NCI-H1436 (cell line): ENCODE measurements around the gene ALG2.

Source experiments
- DNase-seq: peaks from one replicate; lab custom pipeline; 2025; lab: John Stamatoyannopoulos, UW

The ALG2 gene

DNA sequence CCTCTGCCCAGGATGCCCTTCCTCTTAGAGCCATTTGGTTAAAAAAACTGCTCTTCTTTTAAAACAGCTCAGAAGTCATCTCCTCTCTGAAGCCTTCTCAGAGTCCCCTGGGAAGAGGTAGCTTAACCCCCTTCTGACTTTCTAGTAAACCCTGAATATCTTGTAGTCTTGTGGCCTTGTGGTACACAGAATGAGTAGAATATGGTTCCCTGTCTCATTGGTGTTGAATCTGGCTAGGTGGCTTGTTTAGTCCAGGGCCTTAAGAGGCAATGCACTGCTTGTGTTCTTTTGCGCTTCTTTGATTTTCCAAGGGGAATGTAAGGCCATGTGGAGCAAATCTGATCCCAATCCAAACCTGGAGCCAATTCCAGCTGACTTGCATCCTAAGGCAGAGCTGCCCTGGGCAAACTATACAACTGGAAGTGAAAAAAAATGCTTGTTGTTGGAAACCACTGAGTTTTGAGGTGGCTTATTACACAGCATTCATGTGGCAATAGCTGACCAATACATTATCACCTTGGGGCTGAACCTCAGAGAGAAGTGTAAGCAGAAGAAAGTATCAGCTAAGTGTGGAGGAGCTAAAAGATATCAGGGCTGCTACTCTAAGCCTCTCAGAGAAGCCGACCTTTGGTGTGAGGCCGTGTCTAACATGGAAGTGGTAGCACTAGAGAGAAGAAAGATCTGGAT is 31.0 kb downstream of the ALG2 start:
- DNase-seq: no peak

DNA sequence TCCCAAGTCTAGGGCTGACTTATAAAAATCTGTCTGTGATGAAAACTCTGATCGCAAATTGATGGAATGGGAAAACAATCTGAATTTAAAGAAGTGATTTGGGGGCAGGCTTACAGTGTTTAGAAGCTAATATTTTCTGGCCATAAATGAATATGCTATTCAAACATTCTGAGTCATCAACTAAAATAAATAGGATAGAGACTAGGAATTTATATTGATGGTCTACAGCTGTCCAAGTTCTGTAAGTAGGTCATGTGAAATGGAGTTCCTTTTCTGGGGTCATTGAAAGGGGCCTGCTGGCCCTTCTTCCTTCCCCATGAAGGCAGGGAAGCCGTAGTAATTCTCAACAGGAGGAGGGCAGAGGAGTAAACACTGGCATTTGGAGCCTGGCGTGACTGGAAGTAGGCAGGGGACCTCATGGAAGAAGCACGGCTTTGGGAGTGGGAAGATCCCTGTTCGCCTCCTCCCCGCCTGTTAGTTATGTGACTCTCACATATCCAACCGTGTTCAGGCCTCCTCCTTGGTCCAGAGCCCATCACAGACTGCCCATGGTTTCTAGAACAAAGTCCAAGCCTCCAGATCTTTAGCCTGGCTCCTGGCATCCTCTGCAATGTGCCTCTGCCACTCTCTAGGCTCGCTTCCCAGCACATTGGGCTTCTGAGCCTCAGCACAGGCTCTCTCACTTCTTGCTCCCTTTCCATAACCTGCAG is 31.7 kb downstream of the ALG2 start:
- DNase-seq: no peak

DNA sequence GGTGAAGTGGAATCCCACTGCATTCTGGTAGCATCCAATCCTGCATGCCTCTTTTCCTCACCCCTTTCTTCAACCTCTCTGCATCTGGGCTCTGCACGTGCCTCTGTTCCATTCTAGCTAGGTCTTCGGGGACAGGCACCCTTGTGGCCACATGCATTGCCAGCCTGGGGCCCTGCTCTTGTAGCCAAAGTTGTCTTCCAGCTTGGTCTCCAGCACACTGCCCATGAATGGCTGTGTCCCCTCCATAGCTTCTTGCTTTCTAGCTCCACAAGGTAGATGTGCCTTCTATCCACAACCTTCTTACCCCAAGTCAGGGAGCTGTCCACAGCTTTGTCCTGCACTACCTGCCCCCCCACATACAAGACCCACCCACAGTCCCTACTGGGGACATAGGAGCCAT is 32.6 kb downstream of the ALG2 start:
- no peak for DNase-seq

DNA sequence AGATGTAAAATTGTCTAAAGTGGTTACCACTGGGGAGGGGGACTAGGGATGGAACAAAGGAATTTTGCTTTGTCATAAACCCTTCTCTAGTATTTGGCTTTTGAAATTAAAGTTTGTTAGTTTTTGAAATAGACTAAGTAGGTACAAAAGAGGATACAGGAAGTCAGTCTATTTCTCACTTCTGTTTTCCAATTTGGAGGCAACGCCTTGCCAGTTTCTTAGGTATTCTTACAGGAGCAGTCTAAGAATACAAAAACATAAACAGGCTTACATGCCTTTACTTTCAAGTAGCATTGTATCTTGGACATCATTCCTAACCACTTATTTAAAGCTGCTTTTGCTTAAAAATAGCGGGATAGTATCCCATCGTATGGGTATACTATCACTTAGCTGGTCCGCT is 34.4 kb downstream of the ALG2 start:
- no peak for DNase-seq

DNA sequence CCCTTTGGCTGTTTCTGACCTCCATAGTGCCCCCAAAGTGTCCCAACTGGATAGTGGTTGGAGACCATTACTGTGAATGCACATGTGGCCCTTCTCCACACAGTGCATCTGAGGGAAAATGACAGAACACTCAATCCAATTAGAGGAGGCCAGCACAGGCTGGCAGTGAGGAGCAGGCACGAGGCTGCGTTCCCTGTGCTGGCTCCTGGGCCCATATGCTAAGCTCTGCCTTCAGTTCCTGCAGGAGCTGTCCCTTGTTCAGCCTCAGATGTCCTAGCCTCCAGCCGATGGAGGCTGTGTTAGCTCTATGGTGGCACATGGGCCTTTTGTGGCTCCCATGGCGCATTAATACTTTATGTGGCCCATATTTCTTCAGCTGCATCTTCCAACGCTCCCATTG is 35.8 kb downstream of the ALG2 start:
- no peak for DNase-seq

DNA sequence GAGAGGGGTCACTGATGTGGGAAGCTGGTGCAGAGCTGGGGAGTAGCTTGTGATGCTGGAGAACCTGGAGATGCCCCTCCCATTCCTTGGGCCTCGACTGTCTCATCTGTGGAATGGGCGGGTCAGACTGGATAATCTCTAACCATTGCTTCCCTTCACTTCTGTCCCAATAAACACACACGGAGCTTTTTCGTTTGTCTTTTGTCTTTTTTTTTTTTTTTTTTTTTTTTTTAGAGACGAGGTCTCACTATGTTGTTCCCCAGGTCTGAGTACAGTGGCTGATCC is 36.5 kb downstream of the ALG2 start:
- no peak for DNase-seq

DNA sequence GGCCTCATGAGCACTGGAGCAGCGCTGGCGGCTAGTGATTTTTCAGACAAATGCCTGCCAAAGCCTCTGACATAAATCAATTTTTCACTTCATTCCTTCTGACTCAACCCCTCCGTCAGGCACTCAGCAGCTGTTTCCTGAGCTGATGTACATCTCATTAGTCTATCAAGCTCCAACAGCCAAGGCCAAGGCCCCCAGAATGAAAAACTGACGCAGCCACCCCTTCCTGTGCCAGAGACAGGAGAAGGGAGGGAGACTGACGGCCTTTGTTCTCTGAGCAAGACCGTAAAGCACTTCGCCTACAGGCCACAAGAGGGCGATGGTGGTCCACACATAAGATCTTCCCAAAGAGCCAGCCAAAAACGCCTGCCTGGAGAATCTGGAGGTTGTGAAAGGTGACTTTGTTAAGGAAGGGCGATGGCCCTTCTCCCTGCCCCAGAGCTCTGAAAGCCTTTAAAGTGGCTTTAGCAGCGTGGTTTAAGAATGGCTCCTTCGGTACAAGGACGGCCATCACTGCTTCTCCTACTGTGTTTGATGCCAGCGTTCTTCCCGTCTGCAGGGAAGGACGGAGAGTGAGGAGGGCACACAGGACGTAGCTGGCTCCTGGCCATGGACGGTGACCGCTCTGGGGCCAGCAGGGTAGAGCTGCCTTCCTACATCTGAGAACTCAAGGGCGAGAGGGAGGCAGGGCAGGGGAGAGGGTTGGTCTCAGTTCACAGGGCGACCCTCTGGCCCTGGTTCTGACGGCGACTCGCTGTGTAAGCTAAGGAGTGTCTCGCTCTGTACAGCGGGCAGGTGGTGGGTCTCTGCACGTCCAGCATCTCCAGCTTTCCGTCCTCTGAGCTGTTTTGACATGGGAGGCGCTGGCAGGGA is 37.0 kb downstream of the ALG2 start:
- DNase-seq: peak; percentile 84

DNA sequence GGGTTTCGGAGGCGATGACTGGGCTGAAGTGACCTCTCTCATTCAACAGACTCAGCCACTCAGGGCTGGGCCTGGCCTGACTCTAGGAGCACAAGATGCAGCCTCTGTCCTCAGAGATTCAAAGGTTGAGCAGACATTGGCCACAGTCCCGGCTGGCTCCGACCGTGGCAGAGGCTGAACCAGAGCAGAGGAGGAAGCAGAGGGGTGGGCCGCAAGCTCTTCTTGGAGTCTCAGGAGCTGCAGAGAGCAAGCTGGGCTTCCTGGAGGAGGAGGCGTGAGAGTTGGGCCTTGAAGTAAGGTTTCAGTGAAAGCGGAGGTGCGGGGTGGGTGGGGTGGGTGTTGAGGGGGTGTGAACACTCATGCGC is 37.6 kb downstream of the ALG2 start:
- DNase-seq: no peak

DNA sequence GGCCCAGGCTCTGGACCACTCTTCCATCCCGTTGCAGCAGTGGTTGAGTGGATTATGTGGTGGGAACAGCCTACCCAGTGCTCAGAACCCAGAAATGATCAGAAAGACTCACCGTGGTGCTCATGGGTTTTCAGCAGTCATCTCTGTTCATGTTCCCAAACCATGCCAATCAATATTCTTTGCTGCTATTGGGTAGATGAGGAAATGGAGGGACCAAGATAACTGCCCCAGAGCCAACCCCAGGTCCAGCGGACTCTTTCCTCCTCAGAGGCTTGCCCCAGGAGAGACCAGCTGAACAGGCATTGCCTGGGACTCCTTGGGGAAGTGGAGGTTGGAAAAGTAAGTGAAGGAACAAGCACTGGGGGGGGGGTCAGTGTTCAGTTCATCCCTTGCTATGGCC is 38.1 kb downstream of the ALG2 start:
- DNase-seq: no peak

DNA sequence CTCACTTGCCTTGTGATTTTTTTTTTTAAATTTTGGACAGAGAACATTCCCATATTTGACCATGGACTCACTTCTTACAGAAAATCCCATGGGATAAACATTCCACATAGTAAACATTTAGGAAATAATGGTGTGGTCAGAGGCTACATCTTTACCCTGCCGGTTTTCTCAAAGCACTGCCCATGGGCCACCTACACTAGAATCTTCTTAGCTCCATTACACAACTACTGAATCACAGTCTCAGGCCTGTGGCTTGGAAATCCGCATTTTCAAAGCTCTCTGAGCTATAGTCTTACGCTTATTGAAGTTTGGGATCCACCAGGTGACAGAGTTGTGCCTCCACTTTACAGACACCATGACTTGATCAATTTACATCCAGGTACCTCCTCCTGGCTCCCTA is 39.4 kb downstream of the ALG2 start:
- DNase-seq: no peak

DNA sequence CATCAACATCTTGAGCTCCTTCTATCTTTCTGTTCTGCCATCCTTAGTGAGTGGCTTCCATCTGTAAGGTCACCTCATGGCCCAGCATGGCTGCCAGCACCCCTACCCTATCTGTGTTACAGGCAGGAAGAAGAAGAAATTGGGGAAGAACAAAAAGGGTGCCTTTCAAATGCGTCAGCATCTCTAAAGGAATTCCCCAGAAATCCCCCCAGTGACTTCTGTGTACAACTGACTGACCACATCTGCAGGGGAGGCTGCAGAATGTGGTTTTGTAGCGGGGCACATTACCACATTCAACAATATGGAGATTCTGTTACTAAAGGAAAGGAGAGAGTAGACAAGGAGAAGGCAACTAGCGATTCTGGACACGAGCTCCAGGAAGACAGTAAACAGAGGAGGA is 40.1 kb downstream of the ALG2 start:
- DNase-seq: no peak

DNA sequence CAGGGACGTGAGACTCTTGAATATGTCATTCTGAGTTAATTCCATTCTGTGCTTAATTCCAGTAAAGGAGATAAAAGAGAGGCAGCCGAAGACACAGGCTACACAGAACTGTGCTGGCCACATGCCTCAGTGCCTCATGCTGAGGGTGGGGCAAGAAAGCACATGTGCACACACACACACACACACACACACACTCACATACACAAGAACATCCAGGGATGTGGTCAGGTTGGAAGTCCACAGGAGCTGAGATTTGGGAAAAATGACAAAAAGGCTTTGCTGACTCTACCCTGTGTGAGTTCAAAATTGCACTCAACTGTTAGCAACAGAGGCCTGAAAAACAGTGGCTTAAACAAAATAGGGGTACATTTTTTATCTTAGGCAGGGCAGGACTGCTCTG is 40.5 kb downstream of the ALG2 start:
- DNase-seq: no peak

DNA sequence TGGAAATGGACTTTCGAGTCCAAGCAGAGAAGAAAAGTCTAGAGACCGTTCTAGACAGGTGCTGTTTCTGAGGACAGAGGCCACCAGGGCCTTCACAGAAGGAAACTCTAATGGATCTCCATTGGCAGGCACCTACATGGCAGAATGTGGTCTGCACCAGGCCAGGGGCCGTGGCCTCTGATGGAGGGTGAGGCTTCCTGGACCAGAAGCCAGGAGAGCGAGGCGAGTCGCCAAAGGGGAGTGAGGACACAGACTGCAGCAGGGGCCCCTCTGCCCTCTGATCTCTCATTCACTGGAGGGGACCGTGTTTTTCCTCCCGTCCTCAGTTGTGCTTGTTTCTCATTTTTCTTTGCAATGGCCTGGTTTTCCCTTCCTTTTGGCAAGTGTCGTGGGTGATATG is 41.1 kb downstream of the ALG2 start:
- no peak for DNase-seq

DNA sequence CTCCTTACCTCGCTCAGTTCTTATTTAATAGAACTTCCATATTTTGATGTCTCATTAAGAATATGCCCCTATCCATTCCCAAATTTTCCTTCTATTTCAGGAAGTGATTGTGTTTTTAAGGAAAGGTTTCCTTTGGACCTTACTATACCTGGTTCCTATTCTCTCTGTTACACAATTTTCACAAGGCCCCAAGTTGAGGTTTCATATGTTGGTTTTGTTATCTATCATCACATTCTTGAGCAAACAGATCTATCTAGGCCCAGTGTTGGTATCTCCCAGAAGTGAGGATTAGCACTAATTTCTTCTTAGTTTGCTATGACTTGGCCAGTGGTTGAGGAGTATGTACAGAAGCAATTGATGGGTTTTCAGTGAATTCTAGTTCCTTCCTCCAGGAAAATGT is 41.5 kb downstream of the ALG2 start:
- no peak for DNase-seq

DNA sequence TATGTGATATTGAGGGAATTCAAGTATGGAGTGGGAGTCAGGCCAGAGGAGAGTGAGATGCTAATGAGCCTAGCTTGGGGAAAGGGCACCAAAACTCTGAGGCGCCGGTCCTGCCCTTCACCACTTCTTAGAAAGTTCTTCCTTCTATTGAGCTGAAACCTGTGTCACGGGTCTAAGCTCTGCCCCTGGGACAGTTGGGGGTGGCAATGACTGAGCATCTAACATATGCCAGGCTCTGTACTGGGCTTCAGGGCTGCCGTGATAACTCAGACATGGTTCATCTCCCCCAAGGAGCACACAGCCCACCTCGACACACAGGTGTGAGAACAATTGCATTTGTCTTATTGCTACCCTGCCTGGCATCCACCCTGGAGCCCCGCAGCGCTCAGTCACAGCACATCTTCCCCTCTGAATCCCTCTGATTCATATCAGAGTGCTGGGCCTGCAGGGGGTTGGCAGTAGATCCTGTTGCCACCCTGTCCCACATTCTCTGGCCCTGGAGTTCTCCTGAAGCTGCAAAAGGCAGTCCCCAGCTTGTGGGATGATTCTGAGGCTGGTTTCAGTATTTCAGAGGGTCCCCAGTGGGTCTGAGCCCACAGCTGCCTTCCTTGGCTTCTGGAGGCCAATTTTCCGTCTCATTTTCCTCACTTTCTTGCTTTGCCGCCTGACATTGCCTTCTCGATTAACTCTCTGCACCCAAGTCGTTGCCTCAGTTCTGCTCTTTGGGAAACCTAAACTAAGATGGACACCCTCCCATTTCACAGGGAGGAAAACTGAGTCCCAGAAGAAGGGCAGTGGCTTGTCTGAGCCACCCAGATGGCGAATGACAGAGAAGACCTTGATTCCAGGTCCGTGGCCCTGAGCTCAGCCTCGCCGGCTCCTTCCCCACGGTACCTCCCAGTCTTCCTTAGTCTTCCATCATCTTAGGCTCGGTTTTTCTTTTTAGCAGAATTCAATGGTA is 42.5 kb downstream of the ALG2 start:
- DNase-seq: no peak

DNA sequence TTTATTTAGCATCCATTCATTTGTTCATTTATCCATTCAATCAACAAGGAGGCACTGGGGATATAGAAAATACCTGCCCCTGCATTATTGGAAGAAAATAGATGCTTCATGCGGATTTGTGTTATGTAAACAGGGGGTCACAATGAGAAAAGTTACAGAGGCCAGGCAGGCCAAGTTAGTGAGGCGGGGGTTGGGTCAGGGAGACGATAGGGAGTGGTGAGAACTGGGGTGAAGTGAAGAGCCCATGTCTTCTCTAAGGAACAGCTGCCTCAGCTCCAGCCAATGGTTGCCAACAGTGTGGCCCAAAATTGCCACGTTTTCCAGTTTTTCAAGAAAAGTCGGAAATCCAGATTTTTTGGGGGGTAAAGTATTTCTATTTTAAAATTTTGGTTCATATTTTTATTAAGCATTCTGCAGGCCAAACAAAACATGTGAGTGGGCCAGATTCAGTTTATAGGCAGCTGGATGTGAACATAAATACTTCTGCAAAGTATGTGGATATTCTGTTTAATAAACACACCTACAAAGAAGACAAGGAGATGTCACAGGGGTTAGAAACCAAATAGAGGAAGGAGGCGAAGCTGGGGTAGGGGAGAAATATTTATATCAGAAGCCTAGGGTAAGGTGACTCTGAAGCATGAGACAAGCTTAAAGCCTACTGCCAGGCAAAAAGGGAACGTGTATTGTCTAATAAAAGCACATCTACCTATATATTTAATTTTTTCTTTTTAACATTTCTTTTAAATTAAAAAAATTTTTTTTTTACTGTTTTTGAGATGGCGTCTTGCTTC is 44.0 kb downstream of the ALG2 start:
- no peak for DNase-seq

DNA sequence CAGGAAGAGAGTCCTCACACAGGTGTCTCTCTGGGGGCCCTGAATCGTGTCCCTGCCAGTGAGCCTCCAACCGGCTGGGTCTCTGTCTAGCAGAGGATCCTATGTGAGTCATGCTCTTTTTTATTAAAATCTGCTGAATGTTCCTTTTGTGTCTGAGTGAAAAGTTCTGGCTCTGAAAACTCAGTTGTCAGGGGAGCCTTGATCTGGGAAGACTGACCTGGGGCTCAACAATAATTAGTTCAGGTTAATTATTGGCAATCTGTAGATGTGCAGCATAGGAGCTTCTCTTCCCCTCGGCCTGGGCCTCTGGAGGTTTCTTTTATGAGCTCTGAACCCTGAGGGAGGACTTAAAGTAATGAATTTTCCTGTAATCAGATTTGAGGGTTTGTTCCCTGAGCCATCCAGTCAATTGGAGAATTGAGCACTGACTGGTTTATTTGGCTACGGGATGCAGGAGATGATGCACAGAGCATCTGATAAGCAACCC is 45.2 kb downstream of the ALG2 start:
- peak; percentile 23 for DNase-seq

DNA sequence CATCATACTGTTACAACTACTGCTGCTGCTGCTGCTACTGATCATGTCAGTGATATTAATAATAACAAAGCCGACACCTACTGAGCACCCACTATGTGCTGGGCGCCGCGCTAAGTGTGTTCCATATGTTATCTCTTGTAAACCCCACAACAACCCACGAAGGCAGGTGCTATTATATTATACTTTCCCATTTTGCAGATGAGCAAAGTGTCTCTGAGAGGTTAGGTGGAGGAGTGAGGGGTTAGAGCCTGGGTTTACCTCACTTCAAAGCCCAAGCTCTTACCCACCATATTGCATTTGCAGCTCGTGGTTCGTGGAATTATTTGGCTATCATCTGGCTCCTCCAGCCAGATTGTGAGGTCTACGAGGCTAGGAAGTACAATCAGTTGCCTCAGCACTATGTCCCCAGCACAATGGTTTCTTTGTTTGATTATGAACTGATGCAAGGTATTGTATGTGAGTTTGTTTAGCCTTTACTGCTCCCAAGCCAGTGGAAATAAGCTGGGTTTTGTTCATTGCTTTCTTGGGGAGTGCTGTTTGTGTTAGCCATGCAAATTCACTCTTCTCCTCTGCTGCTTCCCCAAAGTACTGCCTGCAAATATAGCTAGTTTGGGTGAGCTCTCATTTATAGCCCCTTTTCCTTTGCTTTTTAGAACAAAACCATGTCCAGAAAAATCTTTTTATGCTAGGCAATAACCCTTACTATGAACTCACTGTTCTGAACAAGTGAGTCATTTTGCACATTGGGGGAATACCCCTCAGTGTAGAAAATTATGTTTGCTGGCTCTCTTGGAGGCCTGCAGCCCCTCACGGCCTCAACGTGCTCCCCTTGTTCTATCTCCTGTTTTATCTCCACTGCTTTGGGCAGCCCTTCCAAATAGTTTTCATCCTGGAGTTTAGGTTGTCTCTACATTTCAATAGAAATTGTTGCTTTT is 47.9 kb downstream of the ALG2 start:
- DNase-seq: no peak

DNA sequence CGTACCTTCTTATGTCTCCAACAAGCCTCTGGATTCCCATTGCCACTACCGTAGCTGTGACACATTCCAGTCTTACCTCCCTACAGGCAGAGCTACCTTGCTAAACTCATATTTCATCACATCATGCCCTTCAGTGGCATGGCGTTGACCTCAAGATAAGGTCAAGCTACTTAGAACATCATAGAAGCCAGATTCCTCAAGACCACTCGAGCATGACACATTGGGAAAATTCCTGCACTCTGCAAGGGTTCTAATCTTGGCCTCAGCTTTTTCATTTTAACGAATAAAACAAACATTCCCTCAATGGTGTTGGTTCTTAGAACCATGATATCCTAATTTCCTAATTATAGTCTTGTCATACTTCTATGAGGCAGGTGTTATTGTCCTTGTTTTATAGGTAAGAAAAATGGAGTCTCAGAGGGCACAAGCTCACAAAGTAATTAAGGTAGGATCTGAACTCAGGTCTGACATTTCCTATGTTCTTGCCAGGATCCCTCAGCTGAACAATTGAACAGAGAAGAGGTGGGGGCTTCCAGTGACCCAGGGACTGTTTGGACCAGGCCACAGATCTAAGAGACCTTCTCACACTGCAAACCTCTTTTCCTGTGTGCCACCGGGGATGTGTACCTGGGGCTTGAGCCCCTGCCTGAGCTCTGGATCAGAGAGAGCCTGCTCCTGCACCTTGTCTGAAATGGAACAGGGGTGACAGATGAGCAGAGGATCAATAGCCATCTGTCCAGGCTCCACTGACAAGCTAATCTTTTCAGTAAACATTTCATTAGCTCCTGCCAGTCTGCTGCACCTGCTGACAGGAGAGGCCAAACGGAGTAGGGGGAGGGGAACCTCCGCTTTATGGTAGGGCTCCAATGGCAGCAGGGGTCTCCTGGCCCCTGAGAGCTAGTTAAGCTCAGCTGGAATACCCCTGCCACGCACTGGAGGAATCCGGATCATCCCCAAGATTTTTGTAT is 49.3 kb downstream of the ALG2 start:
- DNase-seq: peak; percentile 18
